Measurements from ENCODE around the gene NABP1.

The NABP1 gene

DNA sequence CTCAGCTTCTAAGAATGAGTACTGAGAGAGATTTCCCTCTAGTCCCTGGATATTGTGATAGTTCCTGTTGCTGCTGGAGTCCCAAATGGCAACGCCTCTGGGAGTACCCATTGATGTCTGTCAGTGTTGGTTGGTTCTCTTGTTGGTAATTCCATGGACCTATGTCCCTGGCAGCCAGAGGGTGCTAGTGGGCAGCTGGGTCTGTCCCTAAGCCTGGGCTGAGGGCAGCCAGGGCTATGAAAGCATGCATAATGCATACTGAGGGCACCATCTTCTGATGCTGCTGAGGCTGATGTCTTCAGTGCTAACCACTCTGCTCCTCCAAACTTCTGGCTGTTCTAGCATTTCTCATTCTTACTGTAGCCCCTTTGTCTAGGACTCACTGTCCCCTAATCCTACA lies 35.9 kb downstream of the NABP1 start:
- no peak for DNase-seq

DNA sequence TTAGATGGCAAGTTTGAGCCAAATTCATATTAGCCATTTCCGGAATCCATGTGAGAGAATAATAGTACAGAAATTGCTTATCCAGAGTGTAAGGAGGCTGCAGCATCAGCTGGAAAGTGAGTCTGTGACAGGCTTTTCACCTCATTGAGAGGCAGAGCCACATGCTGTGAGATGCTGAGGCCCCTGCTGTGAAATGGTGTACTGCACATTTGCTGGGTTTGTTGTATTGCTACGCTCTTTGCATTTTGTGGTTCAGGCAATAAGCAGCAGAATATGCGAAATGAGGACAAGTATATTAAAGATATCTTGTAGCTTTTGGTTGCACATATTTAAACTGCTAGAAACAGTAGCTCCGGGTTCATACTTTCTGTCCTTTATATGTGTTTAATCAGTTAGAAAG lies 37.0 kb downstream of the NABP1 start:
- DNase-seq, result no peak

- DNase-seq, result no peak
Observed at GRCh38 chr2:191715471-191715870, 37.5 kb downstream of the NABP1 start.

- DNase-seq, result no peak
Observed at GRCh38 chr2:191719261-191719660, 41.3 kb downstream of the NABP1 start.

DNA sequence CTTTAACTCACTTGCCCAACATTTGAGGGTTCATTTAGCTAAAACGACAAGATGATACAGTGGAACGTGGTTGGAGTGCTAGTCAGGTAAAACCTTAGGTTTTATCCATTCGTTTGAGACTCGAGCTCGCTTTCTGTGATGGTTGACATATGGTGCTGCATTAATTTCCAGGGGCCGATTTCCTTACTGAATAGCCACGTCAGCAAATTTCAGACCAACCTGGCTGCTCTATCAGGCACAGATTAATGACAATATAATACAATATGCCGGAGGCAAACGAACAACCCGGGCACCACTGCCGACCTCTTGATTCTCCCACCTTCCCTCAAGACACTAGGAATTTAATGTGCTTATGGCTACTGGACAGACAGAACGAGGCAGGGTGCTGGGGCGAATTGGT lies 42.0 kb downstream of the NABP1 start:
- no peak for DNase-seq

DNA sequence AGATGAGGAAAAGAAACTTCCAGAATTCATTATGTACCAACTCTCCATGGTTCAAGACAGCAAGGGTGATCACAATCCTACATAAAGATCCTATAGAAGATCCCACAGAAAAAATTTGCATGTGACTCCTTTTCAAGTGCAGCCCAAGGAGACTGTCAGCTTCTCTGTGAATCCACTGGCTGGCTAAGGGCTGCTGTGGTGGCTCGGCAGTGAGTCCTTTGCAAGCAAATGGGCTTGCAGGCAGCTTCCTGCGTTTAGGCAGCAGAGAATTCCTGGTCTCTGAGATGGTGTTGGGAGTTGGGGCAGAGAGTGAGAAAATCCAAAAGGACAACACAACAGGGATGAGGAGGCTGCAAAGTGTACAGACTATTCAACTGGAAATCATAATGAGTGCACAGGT lies 43.4 kb downstream of the NABP1 start:
- DNase-seq, result no peak

GRCh38 chr2:191724015-191724414 lies 46.1 kb downstream of the NABP1 start:
- no peak for DNase-seq

- no peak for DNase-seq
Observed at GRCh38 chr2:191728750-191729624, 51.1 kb downstream of the NABP1 start.

DNA sequence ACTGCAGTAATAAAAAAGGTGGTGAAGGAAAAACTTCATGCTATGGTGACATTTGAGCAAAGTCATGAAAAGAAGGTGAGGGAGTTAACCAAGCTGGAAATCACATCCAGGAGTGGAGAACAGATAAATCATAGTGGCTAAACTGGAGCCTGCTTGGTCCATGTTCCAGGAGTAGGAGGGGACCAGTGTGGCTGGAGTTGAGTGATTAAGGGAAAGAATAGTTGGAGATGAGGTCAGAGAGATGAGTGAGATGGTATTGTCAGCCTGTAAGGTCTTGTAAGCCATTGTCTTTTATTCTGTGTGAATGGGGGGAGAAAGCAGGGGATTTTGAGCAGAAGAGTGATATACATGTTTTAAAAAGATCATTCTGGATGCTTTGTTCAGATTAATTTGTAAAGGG lies 52.3 kb downstream of the NABP1 start:
- no peak for DNase-seq

Data from activated gamma-delta T cell treated with Interleukin-2 at 50 U/mL for 16 hours (primary cell).